Right renal pelvis (tissue), 4 donors: ENCODE results near the gene RBL1. TPM values are rescaled to one million over a fixed set of nuclear protein-coding genes. Genes with fewer than 3 reads are reported as not detected.
"Not testable (repeated sequence)": the region's sequence is repeated elsewhere in the genome, so short reads cannot be mapped to it uniquely, and the experiment has no call there.

Experiments used
- DNase-seq, 4 donors: peaks; one replicate each; pipeline ENCODE4 v3.0.0-alpha.2; 2013; ENCODE audit warnings: low read depth in 4 of 4, low spot score in 3 of 4, missing footprints in 1 of 4
- polyA plus RNA-seq, 4 donors: library from polyadenylated mRNA; unstranded; fragments of 120-200 nt; gene quantifications; one replicate each; pipeline ENCODE4 v1.2.1, GENCODE V29; 2013; ENCODE audit not compliant: insufficient read length in 4 of 4

Gene RBL1, protein sequence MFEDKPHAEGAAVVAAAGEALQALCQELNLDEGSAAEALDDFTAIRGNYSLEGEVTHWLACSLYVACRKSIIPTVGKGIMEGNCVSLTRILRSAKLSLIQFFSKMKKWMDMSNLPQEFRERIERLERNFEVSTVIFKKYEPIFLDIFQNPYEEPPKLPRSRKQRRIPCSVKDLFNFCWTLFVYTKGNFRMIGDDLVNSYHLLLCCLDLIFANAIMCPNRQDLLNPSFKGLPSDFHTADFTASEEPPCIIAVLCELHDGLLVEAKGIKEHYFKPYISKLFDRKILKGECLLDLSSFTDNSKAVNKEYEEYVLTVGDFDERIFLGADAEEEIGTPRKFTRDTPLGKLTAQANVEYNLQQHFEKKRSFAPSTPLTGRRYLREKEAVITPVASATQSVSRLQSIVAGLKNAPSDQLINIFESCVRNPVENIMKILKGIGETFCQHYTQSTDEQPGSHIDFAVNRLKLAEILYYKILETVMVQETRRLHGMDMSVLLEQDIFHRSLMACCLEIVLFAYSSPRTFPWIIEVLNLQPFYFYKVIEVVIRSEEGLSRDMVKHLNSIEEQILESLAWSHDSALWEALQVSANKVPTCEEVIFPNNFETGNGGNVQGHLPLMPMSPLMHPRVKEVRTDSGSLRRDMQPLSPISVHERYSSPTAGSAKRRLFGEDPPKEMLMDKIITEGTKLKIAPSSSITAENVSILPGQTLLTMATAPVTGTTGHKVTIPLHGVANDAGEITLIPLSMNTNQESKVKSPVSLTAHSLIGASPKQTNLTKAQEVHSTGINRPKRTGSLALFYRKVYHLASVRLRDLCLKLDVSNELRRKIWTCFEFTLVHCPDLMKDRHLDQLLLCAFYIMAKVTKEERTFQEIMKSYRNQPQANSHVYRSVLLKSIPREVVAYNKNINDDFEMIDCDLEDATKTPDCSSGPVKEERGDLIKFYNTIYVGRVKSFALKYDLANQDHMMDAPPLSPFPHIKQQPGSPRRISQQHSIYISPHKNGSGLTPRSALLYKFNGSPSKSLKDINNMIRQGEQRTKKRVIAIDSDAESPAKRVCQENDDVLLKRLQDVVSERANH
- 10 to 100 TPM; 10.1 to 12.8 (median 12.3) TPM for polyA plus RNA-seq

DNA sequence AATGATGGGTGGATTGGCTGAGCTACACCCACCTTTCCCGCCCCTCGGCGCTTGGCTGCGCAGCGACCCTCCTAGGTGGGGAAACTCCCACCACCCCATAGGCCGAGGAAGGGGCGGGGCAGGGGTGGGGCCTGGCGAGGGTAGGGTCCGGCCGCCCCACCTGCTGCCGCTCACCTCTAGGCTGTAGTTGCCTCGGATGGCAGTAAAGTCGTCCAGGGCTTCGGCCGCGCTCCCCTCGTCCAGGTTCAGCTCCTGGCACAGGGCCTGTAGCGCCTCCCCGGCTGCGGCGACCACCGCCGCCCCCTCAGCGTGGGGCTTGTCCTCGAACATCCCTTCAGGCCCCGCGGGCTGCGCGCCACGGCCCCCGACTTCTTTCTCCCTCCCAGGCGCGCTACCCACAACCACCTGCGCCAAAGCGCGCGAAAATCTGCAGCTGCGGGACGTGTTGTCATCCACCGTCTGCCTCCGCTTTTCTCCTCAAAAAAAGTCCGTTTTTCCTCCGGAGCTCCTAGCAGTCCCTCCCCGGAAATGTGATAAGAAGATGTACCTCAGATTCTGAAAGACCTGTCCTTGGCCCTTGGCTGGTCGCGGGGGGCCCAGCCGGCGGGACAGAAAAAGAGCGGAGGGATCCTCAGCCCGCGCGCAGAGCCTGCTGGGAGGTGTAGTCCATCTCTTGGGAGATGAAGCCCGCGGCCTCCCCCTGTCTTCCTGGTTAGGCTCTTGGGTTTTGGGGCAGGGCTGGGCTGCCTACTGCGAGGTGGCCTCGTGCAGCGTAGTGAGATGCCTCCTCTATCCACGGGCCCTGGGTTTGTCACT is at the start of gene RBL1:
Gene RBL1, minus strand, starts transcription at position 399 of the 816 bp plus-strand sequence. Its CDS starts 69 bp downstream, at position 330.
- peak; percentile 81 to 86 (median 84) for DNase-seq

DNA sequence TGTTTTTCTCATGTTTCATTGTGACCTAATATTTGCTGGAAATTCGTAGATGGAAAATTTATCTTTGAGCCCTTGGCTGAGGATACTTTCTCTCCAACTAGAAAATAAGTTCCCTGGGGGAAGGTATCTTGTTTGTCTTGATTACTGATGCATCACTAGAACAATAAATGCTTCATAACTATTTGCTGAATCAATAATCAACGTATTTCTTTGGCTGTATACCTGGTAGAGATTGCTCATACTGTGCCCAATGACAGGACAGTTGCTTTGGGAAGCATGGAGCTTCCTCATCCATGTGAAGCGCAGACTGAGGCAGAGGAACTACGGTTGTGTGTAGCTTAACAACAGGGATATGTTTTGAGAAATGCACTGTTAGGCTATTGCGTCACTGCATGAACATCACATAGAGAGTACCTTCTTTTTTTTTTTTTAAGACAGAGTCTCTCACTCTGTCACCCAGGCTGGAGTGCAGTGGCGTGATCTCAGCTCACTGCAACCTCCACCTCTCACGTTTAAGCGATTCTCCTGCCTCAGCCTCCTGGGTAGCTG is 49.1 kb upstream of the RBL1 start:
- no peak for DNase-seq

DNA sequence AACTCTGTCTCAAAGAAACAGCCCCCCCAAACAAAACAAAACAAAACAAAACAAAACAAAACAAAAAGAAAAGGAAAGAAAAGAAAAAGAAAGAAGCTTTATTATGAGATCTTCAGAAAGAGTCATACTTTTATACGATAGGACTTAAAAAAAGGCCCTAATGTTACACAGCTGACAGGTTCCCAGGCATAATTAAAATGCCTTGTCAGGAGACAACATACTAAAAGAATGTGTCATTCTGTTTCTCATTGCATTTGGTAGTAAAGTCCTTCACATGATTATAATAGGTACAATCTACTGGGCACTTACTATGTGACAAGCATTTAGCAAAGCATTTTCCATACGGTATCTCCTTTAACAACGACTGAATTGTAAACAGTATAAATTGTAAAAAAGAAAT is 46.9 kb upstream of the RBL1 start:
- no peak for DNase-seq

DNA sequence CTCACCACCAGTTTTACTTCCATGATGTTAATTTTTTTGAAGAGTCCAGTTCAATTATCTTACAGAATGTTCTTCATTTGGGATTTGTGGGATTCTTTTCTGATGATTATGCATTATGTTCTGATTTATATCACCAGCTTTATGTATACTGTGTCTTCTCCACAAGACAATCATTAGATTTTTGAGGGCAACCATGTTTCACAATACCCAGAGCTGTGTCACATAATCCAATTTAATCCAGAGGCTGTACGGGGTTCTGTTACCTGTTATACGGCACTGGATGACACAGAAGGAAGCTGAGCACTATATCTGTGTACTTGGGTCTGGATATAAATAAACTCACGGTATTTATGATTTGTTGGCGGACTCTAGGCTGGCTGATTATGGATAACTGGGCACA is 41.8 kb upstream of the RBL1 start:
- DNase-seq, result no peak

DNA sequence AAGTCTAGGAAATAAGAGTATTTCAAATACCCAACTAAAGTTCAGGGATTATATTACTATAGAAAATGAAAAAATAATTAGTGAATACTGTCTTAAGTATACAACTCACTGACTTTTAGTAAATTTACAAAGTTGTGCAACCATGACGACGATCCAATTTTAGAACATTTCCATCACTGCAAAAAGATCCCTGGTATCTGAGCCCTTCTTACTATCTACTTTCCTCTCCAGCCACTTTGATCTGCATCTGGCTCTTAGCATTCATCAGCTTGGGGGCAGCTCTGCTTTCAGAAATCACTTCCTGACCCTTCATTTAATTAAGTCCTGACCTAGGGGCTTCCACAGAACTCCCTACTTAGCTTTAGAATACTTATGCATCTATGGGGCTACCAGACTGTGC is 38.2 kb upstream of the RBL1 start:
- DNase-seq, result no peak

DNA sequence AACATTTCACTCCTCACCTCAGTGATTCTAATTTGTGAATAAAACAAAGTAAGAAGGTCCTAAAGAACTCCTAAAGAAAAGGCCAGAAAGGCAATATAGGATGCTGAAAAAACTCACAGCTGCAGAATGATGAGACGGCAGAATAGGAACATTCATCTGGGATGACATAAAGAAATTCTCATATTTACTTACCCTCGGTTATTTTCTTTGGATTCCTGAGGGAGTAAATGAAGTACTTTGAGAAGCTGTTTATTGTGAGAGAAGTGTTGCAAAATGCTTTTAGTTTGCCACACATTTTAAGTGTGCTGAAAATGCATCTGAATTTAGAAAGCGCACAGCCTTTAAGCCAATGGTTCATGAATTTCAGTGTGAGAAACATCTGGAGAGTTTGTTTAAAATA is 35.7 kb upstream of the RBL1 start:
- no peak for DNase-seq

DNA sequence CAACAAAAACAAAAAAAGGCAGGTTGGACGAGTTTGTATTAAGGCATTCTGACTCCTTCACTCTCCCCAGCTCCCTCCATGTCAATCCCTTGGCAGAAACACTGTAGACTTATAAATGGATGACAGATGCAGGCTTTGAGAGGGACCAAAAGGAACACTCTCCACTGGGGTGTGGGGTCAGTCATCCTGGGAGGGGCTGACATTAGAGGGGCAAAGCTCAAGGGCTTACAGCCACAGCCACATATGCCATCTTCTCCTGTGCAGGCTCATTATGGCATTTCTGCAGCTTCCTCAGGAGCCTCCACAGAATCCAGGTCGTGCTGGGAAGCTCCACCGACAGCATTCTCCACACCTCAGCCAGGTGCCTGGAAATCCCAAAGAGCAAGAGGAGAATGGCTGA is 33.0 kb upstream of the RBL1 start:
- DNase-seq, result no peak

DNA sequence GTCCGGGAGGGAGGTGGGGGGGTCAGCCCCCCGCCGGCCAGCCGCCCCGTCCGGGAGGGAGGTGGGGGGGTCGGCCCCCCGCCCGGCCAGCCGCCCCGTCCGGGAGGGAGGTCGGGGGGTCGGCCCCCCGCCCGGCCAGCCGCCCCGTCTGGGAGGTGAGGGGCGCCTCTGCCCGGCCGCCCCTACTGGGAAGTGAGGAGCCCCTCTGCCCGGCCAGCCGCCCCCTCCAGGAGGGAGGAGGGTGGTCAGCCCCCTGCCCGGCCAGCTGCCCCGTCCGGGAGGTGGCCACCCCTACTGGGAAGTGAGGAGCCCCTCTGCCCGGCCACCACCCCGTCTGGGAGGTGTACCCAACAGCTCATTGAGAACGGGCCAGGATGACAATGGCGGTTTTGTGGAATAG is 30.5 kb upstream of the RBL1 start:
- DNase-seq, result not testable (repeated sequence)

DNA sequence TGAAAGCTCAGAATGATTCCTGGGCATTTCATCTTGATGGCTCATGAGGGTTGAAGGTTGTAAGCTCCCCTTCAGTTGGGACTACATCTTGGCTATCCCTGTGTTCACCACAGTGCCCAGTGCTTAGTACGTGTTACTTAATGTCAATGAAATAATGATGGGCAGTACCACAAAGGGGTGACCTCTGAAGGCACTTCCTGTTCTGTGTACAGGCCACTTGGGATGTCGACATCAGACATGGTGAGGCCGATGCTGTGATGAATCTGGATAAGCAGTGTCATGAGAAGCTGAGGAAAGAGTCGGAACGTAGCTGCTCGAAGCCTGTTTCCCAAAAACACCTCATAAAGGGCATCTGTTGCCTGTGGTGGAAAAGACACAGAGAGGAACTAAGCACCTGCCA is 27.6 kb upstream of the RBL1 start:
- DNase-seq, result no peak

DNA sequence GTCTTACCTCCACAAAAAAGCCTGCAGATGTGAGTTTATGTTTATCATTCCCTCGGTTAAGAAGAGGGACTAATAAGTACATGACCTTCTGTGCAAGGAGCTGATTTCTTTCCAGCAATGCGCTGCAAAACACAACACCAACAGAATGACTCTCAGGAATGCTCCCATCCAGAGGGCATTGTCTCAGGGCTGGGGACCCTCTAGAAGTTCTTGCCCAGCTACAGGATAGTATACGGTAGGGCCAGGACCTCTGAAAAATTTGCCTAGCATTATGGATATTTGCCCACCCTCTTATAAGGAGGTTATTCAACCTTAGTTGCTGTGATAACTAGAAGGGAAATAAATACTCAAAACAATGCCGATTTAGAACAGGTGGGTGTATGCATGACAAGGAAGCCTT is 24.7 kb upstream of the RBL1 start:
- no peak for DNase-seq

DNA sequence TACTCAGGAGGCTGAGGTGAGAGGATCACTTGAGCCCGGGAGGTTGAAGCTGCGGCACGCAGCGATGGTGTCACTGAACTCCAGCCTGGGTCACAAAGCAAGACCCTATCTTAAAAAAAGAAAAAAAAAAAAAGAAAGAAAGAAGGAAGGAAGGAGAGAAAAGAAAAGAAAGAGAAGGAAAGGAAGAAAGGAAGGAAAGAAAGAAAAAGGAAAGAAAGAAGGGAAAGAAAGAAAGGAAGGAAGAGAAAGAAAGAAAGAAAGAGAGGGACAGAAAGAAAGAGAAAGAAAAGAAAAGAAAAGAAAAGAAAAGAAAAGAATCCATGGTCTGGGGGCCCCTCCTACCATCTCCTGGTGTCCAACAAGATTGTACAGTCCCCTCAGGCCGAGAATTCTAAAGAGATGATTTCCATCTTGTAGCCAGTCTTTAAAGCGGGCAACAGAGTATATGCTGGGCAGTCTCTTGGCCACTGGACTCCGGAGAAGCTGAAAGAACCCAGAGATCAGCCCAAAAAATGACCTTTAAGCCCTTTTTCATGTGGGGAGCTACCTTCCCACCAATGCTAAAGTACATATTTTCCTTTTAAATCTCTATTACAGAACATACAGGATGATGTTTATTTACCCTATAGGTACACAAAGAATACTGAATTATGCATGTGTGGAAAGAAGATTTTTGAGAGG is 23.7 kb upstream of the RBL1 start:
- DNase-seq, result no peak

DNA sequence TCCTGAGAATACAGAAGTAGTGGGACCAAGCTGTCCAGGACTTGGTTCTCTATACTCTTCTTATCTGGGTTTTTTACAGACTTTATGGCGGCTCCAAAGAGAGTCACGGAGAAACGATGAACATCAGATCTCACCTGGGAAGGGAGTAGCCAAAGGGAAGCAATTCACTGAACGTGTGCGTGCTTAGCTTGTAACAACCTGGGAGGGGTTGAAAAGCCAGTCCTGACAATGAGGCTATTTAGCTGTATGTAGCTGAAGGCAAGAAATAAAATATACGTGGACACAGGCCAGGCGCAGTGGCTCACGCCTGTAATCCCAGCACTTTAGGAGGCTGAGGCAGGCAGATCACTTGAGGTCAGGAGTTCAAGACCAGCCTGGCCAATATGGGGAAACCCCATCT is 18.2 kb upstream of the RBL1 start:
- no peak for DNase-seq

DNA sequence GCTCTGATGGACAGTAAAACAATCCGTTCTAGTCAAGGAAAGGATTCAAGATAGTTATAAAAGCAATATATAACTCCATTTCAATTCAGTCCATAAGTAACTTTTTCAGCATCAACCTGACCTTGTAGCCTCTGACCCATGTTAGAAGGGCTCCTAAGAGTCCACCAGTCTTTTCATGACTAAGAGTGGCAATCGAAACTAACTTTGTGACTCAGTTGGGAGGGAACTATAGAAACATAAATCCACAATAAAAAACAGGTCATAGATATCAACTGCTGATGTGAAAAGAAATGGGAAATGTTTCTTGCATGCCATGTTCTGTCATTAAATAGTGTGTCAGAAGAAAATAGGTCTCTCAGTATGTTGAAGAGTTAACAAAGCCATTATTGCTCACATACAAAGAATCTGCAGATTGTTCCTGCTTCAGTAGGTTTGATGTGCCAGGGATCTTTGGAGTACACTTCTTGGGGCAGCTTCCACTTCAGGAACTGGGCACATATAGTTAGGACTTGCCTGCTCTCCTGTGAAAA is 16.2 kb upstream of the RBL1 start:
- no peak for DNase-seq

DNA sequence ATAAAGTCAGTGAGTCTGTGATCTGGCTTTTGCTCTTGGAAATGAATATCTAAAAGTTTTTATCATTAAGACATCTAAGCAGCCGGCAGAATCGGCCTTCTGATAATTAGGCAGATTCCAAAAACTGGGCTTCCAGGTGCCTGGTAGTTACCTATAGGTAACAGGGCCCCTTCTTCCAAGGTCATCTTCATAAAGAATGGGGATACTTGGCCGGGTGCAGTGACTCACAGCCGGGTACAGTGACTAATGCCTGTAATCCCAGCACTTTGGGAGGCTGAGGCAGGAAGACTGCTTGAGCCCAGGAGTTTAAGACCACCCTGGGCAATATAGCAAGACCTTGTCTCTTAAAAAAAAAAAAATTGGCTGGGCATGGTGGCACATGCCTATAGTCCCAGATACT is 12.9 kb upstream of the RBL1 start:
- no peak for DNase-seq

DNA sequence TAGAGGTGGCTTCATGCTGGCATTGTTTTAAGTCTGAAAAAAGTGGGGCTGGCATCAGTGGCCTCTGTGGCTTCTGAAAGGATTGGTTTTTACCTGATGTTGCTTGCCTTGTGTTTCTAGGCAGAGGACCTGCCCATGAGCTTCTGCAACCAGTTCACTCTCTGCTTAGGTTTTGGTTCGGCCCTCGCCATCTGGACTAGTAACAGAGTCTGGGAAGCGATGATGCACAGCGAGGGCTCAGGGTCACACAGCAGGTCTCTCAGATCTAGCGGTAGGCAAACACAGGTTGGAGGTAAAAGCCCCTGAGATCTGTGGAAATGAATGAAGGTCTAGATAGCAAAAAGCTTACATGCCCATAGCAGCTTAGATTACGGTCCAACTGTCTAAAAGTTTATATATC is 6.8 kb upstream of the RBL1 start:
- no peak for DNase-seq

DNA sequence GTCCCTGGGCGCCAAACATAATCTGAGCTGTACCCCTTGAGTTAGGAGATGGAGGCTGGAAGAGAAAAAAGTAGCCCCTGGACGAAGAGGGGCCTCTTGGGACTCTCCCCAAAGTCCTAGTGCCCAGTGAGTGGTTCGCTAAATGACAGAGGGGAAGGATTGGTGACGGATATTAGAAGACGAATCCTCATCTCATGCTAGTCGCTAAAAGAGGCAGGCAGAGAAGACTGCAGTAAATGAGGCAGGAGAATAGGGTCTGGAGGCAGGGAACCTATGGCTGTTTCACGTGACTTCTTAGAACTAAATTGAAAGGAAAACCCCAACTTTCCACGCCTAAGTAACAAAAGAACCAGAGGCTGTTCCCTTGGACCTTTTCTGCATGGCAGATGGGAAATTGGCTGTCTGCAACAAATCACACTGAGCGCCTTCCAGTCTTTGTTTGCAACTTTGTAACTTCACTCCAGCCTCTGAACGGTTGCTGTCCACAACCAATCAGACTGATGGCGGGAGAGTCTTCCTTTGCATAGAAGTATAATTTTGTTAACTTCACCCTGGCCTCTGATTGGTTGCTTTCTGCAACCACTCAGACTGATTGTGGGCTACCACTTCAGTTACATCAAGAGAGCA is 731 bp upstream of the RBL1 start:
- no peak for DNase-seq

DNA sequence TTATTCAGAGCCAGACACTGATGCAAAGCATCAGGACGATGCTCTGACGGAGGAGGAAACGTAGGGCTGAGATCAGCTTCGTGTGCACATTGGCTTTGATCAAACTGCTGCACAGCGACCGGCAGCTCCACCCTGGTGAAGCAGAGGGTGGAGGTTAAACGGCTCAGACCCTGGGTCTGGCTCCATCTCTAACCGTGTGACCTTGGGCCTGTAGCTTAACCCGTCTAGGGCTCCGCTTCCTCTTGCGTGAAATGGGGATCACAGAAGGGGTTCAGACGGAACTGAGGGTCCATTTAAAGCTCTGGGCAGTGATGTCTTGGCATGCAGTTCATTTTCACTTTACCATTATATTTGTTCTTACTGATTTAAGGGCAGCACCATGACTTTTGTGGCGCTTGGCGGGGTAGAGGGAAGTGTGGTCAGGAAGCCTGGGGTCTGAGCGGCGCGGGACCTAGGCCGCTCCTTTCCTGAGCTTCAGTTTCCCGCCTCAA is 644 bp downstream of the RBL1 start:
- DNase-seq, result no peak

DNA sequence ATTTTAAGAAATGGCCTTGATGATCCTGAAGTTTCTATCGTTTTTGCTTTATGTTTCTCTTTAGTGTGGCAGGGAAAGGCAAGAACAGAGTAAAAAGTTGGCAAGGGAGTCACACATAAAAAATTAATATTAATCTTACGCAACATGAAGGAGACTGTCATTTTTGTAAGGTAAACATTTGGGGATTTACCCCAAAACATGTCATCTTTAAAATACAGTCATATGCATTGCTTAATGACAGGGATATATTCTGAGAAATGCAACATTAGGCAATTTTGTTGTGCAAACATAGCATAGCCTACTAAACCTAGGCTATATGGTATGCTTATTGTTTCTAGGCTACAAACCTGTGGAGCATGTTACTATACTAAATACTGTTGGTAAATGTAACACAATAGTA is 5.4 kb downstream of the RBL1 start:
- no peak for DNase-seq
